GM12878 (cell line): ENCODE data around the gene PELI1. TPM values are rescaled to one million over a fixed set of nuclear protein-coding genes. Genes with fewer than 3 reads are reported as not detected.
A peak's percentile ranks its signal among the peaks of the same experiment; 100 is the strongest.

ENCODE experiments used
- ATAC-seq: fragments of 200-7000 bp; cut with Tn5 transposase; 3 replicates; pipeline ENCODE4 v1.9.1; 2020; ENCODE audit warnings: mild to moderate bottlenecking, moderate library complexity
- BruUV-seq: library from RNA; stranded (reverse); fragments of 400-500 nt; replicated peaks from 2 replicates; lab custom pipeline; 2021; lab: Mats Ljungman, UMichigan
- CTCF ChIA-PET: fragments of 300-600 bp; sonication (Branson Sonifier 250); formaldehyde crosslinking; extraction: SDS; loops from one replicate; lab custom pipeline; 2021; ENCODE audit warnings: inconsistent platforms; lab: Yijun Ruan, JAX
- POLR2A ChIA-PET: fragments of 350-600 bp; formaldehyde crosslinking; extraction: SDS; loops from one replicate; lab custom pipeline; 2021; ENCODE audit warnings: inconsistent platforms; lab: Charles Lee
- RAD21 ChIA-PET: fragments of 300-600 bp; sonication (Branson Sonifier 250); formaldehyde crosslinking; loops from one replicate; lab custom pipeline; 2023; ENCODE audit warnings: antibody characterized with exemption; ENCODE audit not compliant: unreplicated experiment; lab: Charles Lee
- SMC1A ChIA-PET: fragments of 300-600 bp; sonication (Branson Sonifier 250); formaldehyde crosslinking; loops from one replicate; lab custom pipeline; 2023; ENCODE audit not compliant: unreplicated experiment, uncharacterized antibody; lab: Charles Lee
- DNase-seq: peaks from one replicate; pipeline ENCODE4 v3.0.0-alpha.2; 2011; ENCODE audit warnings: low read depth, low spot score
- FAIRE-seq: peaks from 3 replicates; lab custom pipeline; 2011; peaks lifted over from hg19 to GRCh38; lab: Jason Lieb, UNC
- H2AFZ ChIP-seq: 2 replicates; pipeline ENCODE4 v1.6.0; 2011; ENCODE audit warnings: low read depth, low read length, control low read depth; ENCODE audit not compliant: control insufficient read depth
- H3K27ac ChIP-seq: 2 replicates; pipeline ENCODE4 v1.5.1; 2011; ENCODE audit warnings: control low read depth; ENCODE audit not compliant: control insufficient read depth, insufficient read depth
- H3K27me3 ChIP-seq, 2 experiments: replicated peaks in 1 of 2; 2 replicates each; pipeline versions ENCODE4 v1.6.0 to v1.6.1; 2011; ENCODE audit warnings: low read length in 1 of 2; ENCODE audit not compliant: control insufficient read depth in 2 of 2, insufficient read depth in 2 of 2
- H3K36me3 ChIP-seq, 2 experiments: 2 replicates each; pipeline ENCODE4 v1.5.1; 2011; ENCODE audit warnings: low read length in 1 of 2; ENCODE audit not compliant: control insufficient read depth in 2 of 2, insufficient read depth in 2 of 2
- H3K4me1 ChIP-seq: 2 replicates; pipeline ENCODE4 v1.6.1; 2011; ENCODE audit warnings: mild to moderate bottlenecking, low read length, moderate library complexity, mixed read lengths; ENCODE audit not compliant: control insufficient read depth, insufficient read depth
- H3K4me2 ChIP-seq: 2 replicates; pipeline ENCODE4 v1.6.0; 2011; ENCODE audit warnings: control low read depth; ENCODE audit not compliant: control insufficient read depth, insufficient read depth
- H3K4me3 ChIP-seq: fragments of 200-600 bp; sonication (generic); 2 replicates; pipeline ENCODE4 v1.5.1; 2016
- H3K79me2 ChIP-seq: 2 replicates; pipeline ENCODE4 v1.6.0; 2011; ENCODE audit warnings: low read length; ENCODE audit not compliant: control insufficient read depth, insufficient read depth
- H3K9ac ChIP-seq: 2 replicates; pipeline ENCODE4 v1.8.0; 2011; ENCODE audit warnings: low read length, control low read depth, mixed read lengths; ENCODE audit not compliant: control insufficient read depth, insufficient read depth
- H3K9me3 ChIP-seq: replicated peaks from 3 replicates; pipeline ENCODE4 v1.5.1; 2011; ENCODE audit warnings: mild to moderate bottlenecking, low read length; ENCODE audit not compliant: control insufficient read depth, insufficient read depth
- H4K20me1 ChIP-seq: 2 replicates; pipeline ENCODE4 v1.6.0; 2011; ENCODE audit not compliant: control insufficient read depth, insufficient read depth
- ATF7 ChIP-seq: fragments of 450-650 bp; IDR thresholded peaks from 2 replicates; pipeline ENCODE4 v1.6.1; 2016; ENCODE audit warnings: low read depth, mild to moderate bottlenecking
- BACH1 ChIP-seq: fragments of 450-650 bp; IDR thresholded peaks from 2 replicates; pipeline ENCODE4 v1.6.1; 2017; ENCODE audit warnings: mild to moderate bottlenecking, borderline replicate concordance
- BMI1 ChIP-seq: fragments of 450-650 bp; IDR thresholded peaks from 2 replicates; pipeline ENCODE4 v1.6.1; 2016; ENCODE audit warnings: mild to moderate bottlenecking, moderate library complexity, borderline replicate concordance
- CREB1 ChIP-seq: IDR thresholded peaks from 2 replicates; pipeline ENCODE4 v1.6.1; 2012; ENCODE audit warnings: low read depth, mild to moderate bottlenecking, inconsistent platforms
- ESRRA ChIP-seq: IDR thresholded peaks from 2 replicates; pipeline ENCODE4 v1.6.1; 2012; ENCODE audit warnings: mild to moderate bottlenecking, low read length, improper control_type of control experiment
- FOXM1 ChIP-seq: IDR thresholded peaks from 2 replicates; pipeline ENCODE4 v1.6.1; 2012; ENCODE audit warnings: low read depth, mild to moderate bottlenecking, inconsistent platforms, low read length, moderate library complexity
- HDAC6 ChIP-seq: fragments of 200-600 bp; sonication (generic); IDR thresholded peaks from one replicate; pipeline ENCODE4 v1.8.0; 2017; ENCODE audit warnings: antibody characterized with exemption; ENCODE audit not compliant: unreplicated experiment
- IKZF1 ChIP-seq: fragments of 450-650 bp; conservative IDR thresholded peaks from 2 replicates; pipeline ENCODE4 v1.6.1; 2017; ENCODE audit warnings: antibody characterized with exemption, mild to moderate bottlenecking
- JUND ChIP-seq: IDR thresholded peaks from 2 replicates; pipeline ENCODE4 v1.6.1; 2012; ENCODE audit warnings: low read depth, mild to moderate bottlenecking, low read length, improper control_type of control experiment, moderate library complexity
- MTA3 ChIP-seq: IDR thresholded peaks from 2 replicates; pipeline ENCODE4 v1.6.1; 2012; ENCODE audit warnings: low read length, inconsistent platforms, borderline replicate concordance
- NFYB ChIP-seq: IDR thresholded peaks from 2 replicates; pipeline ENCODE4 v1.6.1; 2011; ENCODE audit warnings: low read depth, mild to moderate bottlenecking, low read length, improper control_type of control experiment, moderate library complexity; ENCODE audit not compliant: insufficient read depth
- NR2F1 ChIP-seq: fragments of 450-650 bp; conservative IDR thresholded peaks from 2 replicates; pipeline ENCODE4 v1.6.1; 2017; ENCODE audit warnings: mild to moderate bottlenecking
- PML ChIP-seq: IDR thresholded peaks from 2 replicates; pipeline ENCODE4 v1.6.1; 2012; ENCODE audit warnings: low read length, inconsistent platforms
- RUNX3 ChIP-seq: IDR thresholded peaks from 2 replicates; pipeline ENCODE4 v1.6.1; 2012; ENCODE audit warnings: low read length, inconsistent platforms
- SRF ChIP-seq, 2 experiments: IDR thresholded peaks; 2 replicates each; pipeline ENCODE4 v1.6.1; 2011; ENCODE audit warnings: low read depth in 2 of 2, low read length in 2 of 2, mild to moderate bottlenecking in 1 of 2, moderate library complexity in 1 of 2
- ZZZ3 ChIP-seq: IDR thresholded peaks from 2 replicates; pipeline ENCODE4 v1.6.1; 2011; ENCODE audit warnings: low read depth; ENCODE audit not compliant: control insufficient read depth, insufficient read length
- whole genome bisulfite sequencing: methylation state at CpG from one replicate; pipeline ENCODE4 v1.1.6; 2016; ENCODE audit warnings: low lambda C conversion rate; ENCODE audit not compliant: insufficient replicate concordance, insufficient coverage; ENCODE audit errors: missing lambda C conversion rate; 5-methylcytosine and 5-hydroxymethylcytosine counted together
- in situ Hi-C: fragments of 300-500 bp; cut with MboI; formaldehyde crosslinking; loops from 9 replicates; pipeline ENCODE4 v1.14.3; 2018; ENCODE audit warnings: mixed read lengths
- intact Hi-C: fragments of 100-400 bp; cut with micrococcal nuclease; formaldehyde crosslinking; loops from one replicate; pipeline ENCODE4 v1.14.2; 2022; ENCODE audit not compliant: unreplicated experiment
- polyA plus RNA-seq, 11 experiments: library from polyadenylated mRNA; depleted of rRNA in 4 of 11; unstranded in 6 of 11; stranded (reverse) in 5 of 11; fragments of >200 nt; fragmentation: Nextera tagmentation in 4 of 11; fragmentation: Illumina TruSeq in 1 of 11; extraction: Ambion mirVana in 4 of 11; extraction: Trizol in 1 of 11; gene quantifications; 1 replicate in 1 of 11; 2 replicates in 10 of 11; pipeline versions ENCODE4 v1.2.1 to v1.2.3, GENCODE V29; 2011 to 2016; ENCODE audit warnings: inconsistent platforms in 2 of 11, missing spikeins in 2 of 11, low read depth in 1 of 11
- total RNA-seq, 4 experiments: library from RNA; depleted of rRNA in 3 of 4; stranded (reverse); fragments of >200 nt in 3 of 4; fragmentation: Illumina TruSeq in 1 of 4; extraction: Trizol in 1 of 4; gene quantifications; 2 replicates each; pipeline versions ENCODE4 v1.2.1 to v1.2.3, GENCODE V29; 2013 to 2021
- TF ChIP-seq, protein P1 (sequence below): IDR thresholded peaks from 2 replicates; pipeline ENCODE4 v1.6.1; 2011; ENCODE audit warnings: borderline replicate concordance, low read depth, mild to moderate bottlenecking, moderate library complexity, low read length; ENCODE audit not compliant: insufficient read depth, poor library complexity, severe bottlenecking
- TF ChIP-seq, protein P2 (sequence below): fragments of 450-650 bp; IDR thresholded peaks from 2 replicates; pipeline ENCODE4 v1.6.1; 2016; ENCODE audit warnings: mild to moderate bottlenecking

PELI1 gene
- total and polyA plus RNA-seq, 10 of the 15 experiments (the other 5 are each of a cell fraction or from before 2014, with no cell fraction given), result 12.1 to 92.0 (median 39.8) TPM

DNA sequence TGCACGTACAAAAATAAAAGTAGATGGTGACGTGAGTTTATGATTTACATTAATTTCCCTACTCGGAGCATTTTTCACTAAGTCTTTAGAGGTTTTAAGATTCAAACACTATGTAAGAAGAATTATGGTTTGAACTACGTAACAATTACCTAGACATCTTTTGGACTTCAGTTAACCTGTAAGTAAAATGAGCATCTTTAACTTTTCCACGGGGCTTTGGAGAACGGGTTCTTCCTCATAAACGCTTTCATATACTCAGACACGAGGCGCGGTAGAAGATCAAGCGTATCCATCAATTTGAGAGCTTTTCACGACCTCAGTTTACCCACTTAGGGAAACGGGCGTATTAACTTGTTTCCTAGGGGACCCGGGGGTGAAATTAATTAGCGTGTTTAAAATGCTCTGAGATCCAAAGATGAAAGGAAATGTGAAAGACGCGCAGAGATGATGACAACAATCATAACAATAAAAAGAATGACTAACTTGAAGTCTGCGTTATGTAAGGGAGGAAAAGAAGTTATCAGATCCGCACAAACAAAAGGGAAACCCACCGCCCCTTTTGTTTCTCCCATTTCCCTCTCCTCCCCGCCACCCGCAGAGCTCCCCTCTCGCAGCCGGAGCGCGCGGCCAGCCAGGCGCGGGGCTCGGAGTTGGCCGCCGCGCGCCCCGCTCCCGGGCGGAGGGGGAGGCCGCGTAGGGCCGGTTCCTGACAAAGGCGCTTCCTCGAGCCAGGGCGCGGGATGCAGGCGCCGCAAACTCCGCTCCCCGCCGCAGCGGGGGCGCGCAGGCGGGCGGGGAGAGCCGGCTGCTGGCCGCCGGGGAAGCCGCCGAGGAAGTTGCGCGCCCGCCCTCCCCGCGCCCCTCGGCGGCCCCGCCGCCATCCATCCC lies 807 bp downstream of the PELI1 start:
- peak overlapping the region; percentile 75 for H3K4me2 ChIP-seq
- under 1% methylated on average over 58 of the region's 69 CpGs for WGBS
- H3K4me1 ChIP-seq, result peaks cover 12% of the 10 kb centered on the region
- FAIRE-seq (no peak), DNase-seq (no peak), ATAC-seq (peak; percentile 10; the same call in 2 of the 3 replicates)
- POLR2A ChIA-PET, result interaction anchor here (1.3 to 4.4 kb wide), 5 partner anchors 11 to 85 kb away, joined by 3 to 29 read pairs (median 10); no protein-coding TSS in a partner anchor
- CTCF ChIA-PET, result interaction anchor here (0.7 to 5.6 kb wide), 8 partner anchors 11 to 187 kb away, joined by 3 to 35 read pairs (median 4); no protein-coding TSS in a partner anchor
- intact Hi-C loops, result loop anchor here (1.0 to 5.0 kb wide), 6 partner anchors 51 to 389 kb away; no protein-coding TSS in a partner anchor
- H3K79me2 ChIP-seq, result peaks cover 61% of the 10 kb centered on the region
- peak overlapping the region; percentile 96 for H3K9ac ChIP-seq
- RAD21 ChIA-PET, result interaction anchor here (0.7 to 5.5 kb wide), 16 partner anchors 12 to 440 kb away, joined by 3 to 75 read pairs (median 6); no protein-coding TSS in a partner anchor
- SMC1A ChIA-PET, result interaction anchor here (0.8 to 5.7 kb wide), 13 partner anchors 10 to 184 kb away, joined by 3 to 59 read pairs (median 5); no protein-coding TSS in a partner anchor
- peaks cover 0 to 13% of the 10 kb centered on the region in 2 experiments; a peak in 1 of 4 replicates for H3K36me3 ChIP-seq
- TSS peak; percentile 93 for BruUV-seq
- no peaks in the 10 kb centered on the region for H4K20me1 ChIP-seq
- peak overlapping the region; percentile 85 for H3K27ac ChIP-seq
- peak overlapping the region; percentile 28 for H2AFZ ChIP-seq
- H3K4me3 ChIP-seq, result peak overlapping the region; percentile 95
- in situ Hi-C loops, result no loop called here
- H3K27me3 ChIP-seq, result no peaks in the 10 kb centered on the region
- no peaks in the 10 kb centered on the region; the same call in 2 of the 3 replicates for H3K9me3 ChIP-seq
- TF ChIP-seq, protein P1, sequence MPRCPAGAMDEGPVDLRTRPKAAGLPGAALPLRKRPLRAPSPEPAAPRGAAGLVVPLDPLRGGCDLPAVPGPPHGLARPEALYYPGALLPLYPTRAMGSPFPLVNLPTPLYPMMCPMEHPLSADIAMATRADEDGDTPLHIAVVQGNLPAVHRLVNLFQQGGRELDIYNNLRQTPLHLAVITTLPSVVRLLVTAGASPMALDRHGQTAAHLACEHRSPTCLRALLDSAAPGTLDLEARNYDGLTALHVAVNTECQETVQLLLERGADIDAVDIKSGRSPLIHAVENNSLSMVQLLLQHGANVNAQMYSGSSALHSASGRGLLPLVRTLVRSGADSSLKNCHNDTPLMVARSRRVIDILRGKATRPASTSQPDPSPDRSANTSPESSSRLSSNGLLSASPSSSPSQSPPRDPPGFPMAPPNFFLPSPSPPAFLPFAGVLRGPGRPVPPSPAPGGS, result no peak
- TF ChIP-seq RUNX3 (0 out of 2 replicates have a peak, but pooled peaks have one; percentile 7), IKZF1 (no peak), JUND (no peak), PML (peak; percentile 57; the same call in 1 of the 2 replicates), BMI1 (no peak), CREB1 (peak; percentile 48; the same call in 1 of the 2 replicates), NR2F1 (no peak), ATF7 (peak; percentile 66), ZZZ3 (no peak), ESRRA (no peak), FOXM1 (peak; percentile 15; the same call in 1 of the 2 replicates), MTA3 (no peak), NFYB (no peak), BACH1 (no peak), HDAC6 (no peak), SRF (IDR thresholded peaks at IDR 0.05; ENCODE audit: low read depth in 2 of 2, low read length in 2 of 2) (no peak)
- TF ChIP-seq, protein P2, sequence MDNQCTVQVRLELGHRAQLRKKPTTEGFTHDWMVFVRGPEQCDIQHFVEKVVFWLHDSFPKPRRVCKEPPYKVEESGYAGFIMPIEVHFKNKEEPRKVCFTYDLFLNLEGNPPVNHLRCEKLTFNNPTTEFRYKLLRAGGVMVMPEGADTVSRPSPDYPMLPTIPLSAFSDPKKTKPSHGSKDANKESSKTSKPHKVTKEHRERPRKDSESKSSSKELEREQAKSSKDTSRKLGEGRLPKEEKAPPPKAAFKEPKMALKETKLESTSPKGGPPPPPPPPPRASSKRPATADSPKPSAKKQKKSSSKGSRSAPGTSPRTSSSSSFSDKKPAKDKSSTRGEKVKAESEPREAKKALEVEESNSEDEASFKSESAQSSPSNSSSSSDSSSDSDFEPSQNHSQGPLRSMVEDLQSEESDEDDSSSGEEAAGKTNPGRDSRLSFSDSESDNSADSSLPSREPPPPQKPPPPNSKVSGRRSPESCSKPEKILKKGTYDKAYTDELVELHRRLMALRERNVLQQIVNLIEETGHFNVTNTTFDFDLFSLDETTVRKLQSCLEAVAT, result peak; percentile 51
